ENCODE measurements around the gene CYREN. TPM values are rescaled to one million over a fixed set of nuclear protein-coding genes. Genes with fewer than 3 reads are reported as not detected.

CYREN gene
- total and polyA plus RNA-seq, 2 of the 13 experiments (the other 11 are each of a cell fraction or from before 2014, with no cell fraction given) = 20.7 to 60.7 TPM

- TF ChIP-seq ZNF318 (CRISPR knock-in tag; IDR thresholded peaks at IDR 0.05) (no peak), HNRNPH1 (optimal IDR thresholded peaks at IDR 0.05; ENCODE audit: low read depth, low read length) (no peak), ZBTB38 (CRISPR knock-in tag; IDR thresholded peaks at IDR 0.05) (peak; percentile 53; the same call in 1 of the 2 replicates), ZNF7 (CRISPR knock-in tag; IDR thresholded peaks at IDR 0.05) (0 out of 2 replicates have a peak, but pooled peaks have one; percentile 13), MAFK (conservative IDR thresholded peaks at IDR 0.05 in 1 of 2, IDR thresholded peaks at IDR 0.05 in 1 of 2; ENCODE audit: low read length in 2 of 2) (no peak), ESRRA (CRISPR knock-in tag; IDR thresholded peaks at IDR 0.05; ENCODE audit: low read depth) (0 out of 2 replicates have a peak, but pooled peaks have one; percentile 50), RNF219 (CRISPR knock-in tag; IDR thresholded peaks at IDR 0.05) (no peak), RNF2 (conservative IDR thresholded peaks at IDR 0.05; ENCODE audit: low read depth) (no peak), ZNF839 (CRISPR knock-in tag; IDR thresholded peaks at IDR 0.05; ENCODE audit: borderline replicate concordance) (peak; percentile 47; the same call in 1 of the 2 replicates), TEAD2 (CRISPR knock-in tag; IDR thresholded peaks at IDR 0.05) (no peak), MATR3 (CRISPR knock-in tag; IDR thresholded peaks at IDR 0.05) (no peak), ZNF577 (CRISPR knock-in tag; IDR thresholded peaks at IDR 0.05; ENCODE audit: borderline replicate concordance, low read depth) (no peak), ZNF260 (CRISPR knock-in tag; IDR thresholded peaks at IDR 0.05; ENCODE audit: borderline replicate concordance, low read depth) (no peak), JUND (CRISPR knock-in tag; IDR thresholded peaks at IDR 0.05) (no peak), TGIF2 (CRISPR knock-in tag; IDR thresholded peaks at IDR 0.05) (peak; percentile 75), TOPORS (CRISPR knock-in tag; IDR thresholded peaks at IDR 0.05) (no peak)
- TF ChIP-seq, protein P1, sequence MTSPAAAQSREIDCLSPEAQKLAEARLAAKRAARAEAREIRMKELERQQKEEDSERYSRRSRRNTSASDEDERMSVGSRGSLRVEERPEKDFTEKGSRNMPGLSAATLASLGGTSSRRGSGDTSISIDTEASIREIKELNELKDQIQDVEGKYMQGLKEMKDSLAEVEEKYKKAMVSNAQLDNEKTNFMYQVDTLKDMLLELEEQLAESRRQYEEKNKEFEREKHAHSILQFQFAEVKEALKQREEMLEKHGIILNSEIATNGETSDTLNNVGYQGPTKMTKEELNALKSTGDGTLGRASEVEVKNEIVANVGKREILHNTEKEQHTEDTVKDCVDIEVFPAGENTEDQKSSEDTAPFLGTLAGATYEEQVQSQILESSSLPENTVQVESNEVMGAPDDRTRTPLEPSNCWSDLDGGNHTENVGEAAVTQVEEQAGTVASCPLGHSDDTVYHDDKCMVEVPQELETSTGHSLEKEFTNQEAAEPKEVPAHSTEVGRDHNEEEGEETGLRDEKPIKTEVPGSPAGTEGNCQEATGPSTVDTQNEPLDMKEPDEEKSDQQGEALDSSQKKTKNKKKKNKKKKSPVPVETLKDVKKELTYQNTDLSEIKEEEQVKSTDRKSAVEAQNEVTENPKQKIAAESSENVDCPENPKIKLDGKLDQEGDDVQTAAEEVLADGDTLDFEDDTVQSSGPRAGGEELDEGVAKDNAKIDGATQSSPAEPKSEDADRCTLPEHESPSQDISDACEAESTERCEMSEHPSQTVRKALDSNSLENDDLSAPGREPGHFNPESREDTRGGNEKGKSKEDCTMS (CRISPR knock-in tag; conservative IDR thresholded peaks at IDR 0.05) = no peak
These were observed 40.9 kb upstream of the CYREN start, which contains the start of gene WDR91 (continued) for GRCh38 chr7:135211179-135211945.
